Ishikawa (cell line): ENCODE results near the gene NFE2L1.

Source experiments
- CEBPB ChIP-seq: IDR thresholded peaks from 2 replicates; pipeline ENCODE4 v1.6.1; 2012
- EGR1 ChIP-seq: IDR thresholded peaks from 2 replicates; pipeline ENCODE4 v1.6.1; 2012
- EP300 ChIP-seq: IDR thresholded peaks from 2 replicates; pipeline ENCODE4 v1.6.1; 2012; ENCODE audit warnings: borderline replicate concordance
- FOXM1 ChIP-seq: IDR thresholded peaks from 2 replicates; pipeline ENCODE4 v1.6.1; 2012; ENCODE audit warnings: low read depth, borderline replicate concordance
- NFIC ChIP-seq: IDR thresholded peaks from 2 replicates; pipeline ENCODE4 v1.6.1; 2012
- RAD21 ChIP-seq: IDR thresholded peaks from 2 replicates; pipeline ENCODE4 v1.6.1; 2012; ENCODE audit warnings: low read depth
- TAF1 ChIP-seq: IDR thresholded peaks from 2 replicates; pipeline ENCODE4 v1.6.1; 2012; ENCODE audit warnings: low read depth, mild to moderate bottlenecking
- TEAD4 ChIP-seq: IDR thresholded peaks from 2 replicates; pipeline ENCODE4 v1.6.1; 2012
- YY1 ChIP-seq: IDR thresholded peaks from 2 replicates; pipeline ENCODE4 v1.6.1; 2012; ENCODE audit warnings: low read depth
- TF ChIP-seq, protein P1 (sequence below): IDR thresholded peaks from 2 replicates; pipeline ENCODE4 v1.6.1; 2012; ENCODE audit warnings: low read depth, mild to moderate bottlenecking
- TF ChIP-seq, protein P2 (sequence below): IDR thresholded peaks from 2 replicates; pipeline ENCODE4 v1.6.1; 2012
- TF ChIP-seq, protein P3 (sequence below): IDR thresholded peaks from 2 replicates; pipeline ENCODE4 v1.6.1; 2012

DNA sequence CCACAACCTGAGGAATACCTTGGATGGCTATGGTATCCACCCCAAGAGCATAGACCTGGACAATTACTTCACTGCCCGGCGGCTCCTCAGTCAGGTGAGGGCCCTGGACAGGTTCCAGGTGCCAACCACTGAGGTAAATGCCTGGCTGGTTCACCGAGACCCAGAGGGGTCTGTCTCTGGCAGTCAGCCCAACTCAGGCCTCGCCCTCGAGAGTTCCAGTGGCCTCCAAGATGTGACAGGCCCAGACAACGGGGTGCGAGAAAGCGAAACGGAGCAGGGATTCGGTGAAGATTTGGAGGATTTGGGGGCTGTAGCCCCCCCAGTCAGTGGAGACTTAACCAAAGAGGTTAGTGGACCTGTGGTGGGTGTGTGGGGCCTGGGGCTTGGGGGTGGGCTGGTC is 3.1 kb downstream of the NFE2L1 start:
- no peak for TF ChIP-seq RAD21
- no peak for TF ChIP-seq EP300
- TF ChIP-seq, protein P1, sequence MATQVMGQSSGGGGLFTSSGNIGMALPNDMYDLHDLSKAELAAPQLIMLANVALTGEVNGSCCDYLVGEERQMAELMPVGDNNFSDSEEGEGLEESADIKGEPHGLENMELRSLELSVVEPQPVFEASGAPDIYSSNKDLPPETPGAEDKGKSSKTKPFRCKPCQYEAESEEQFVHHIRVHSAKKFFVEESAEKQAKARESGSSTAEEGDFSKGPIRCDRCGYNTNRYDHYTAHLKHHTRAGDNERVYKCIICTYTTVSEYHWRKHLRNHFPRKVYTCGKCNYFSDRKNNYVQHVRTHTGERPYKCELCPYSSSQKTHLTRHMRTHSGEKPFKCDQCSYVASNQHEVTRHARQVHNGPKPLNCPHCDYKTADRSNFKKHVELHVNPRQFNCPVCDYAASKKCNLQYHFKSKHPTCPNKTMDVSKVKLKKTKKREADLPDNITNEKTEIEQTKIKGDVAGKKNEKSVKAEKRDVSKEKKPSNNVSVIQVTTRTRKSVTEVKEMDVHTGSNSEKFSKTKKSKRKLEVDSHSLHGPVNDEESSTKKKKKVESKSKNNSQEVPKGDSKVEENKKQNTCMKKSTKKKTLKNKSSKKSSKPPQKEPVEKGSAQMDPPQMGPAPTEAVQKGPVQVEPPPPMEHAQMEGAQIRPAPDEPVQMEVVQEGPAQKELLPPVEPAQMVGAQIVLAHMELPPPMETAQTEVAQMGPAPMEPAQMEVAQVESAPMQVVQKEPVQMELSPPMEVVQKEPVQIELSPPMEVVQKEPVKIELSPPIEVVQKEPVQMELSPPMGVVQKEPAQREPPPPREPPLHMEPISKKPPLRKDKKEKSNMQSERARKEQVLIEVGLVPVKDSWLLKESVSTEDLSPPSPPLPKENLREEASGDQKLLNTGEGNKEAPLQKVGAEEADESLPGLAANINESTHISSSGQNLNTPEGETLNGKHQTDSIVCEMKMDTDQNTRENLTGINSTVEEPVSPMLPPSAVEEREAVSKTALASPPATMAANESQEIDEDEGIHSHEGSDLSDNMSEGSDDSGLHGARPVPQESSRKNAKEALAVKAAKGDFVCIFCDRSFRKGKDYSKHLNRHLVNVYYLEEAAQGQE, result no peak
- no peak for TF ChIP-seq TAF1
- TF ChIP-seq NFIC, result no peak
- no peak for TF ChIP-seq CEBPB
- TF ChIP-seq, protein P2, sequence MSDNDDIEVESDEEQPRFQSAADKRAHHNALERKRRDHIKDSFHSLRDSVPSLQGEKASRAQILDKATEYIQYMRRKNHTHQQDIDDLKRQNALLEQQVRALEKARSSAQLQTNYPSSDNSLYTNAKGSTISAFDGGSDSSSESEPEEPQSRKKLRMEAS, result no peak
- TF ChIP-seq, protein P3, sequence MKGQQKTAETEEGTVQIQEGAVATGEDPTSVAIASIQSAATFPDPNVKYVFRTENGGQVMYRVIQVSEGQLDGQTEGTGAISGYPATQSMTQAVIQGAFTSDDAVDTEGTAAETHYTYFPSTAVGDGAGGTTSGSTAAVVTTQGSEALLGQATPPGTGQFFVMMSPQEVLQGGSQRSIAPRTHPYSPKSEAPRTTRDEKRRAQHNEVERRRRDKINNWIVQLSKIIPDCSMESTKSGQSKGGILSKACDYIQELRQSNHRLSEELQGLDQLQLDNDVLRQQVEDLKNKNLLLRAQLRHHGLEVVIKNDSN, result no peak
- TF ChIP-seq YY1, result no peak
- TF ChIP-seq FOXM1, result no peak
- TF ChIP-seq TEAD4, result no peak
- TF ChIP-seq EGR1, result no peak
